H1 (cell line): ENCODE measurements around the gene AGFG1. TPM values are rescaled to one million over a fixed set of nuclear protein-coding genes. Genes with fewer than 3 reads are reported as not detected.

Experiments used
- polyA plus RNA-seq, 7 experiments: library from polyadenylated mRNA; depleted of rRNA in 3 of 7; stranded (reverse) in 5 of 7; unstranded in 2 of 7; fragments of >200 nt in 5 of 7; fragments of 200-250 nt in 2 of 7; gene quantifications; 1 replicate in 5 of 7; 2 replicates in 1 of 7; 4 replicates in 1 of 7; pipeline versions ENCODE4 v1.2.1 to v1.2.3, GENCODE V29; 2011 to 2013; ENCODE audit warnings: missing spikeins in 2 of 7, mixed read lengths in 2 of 7
- total RNA-seq: library from RNA; stranded (reverse); fragmentation: NEBNext Ultra II Directional; extraction: Animal tissue kit (Norgen Biotek cat#: 25700); gene quantifications from 2 replicates; pipeline ENCODE4 v1.2.1, GENCODE V29; 2021
- TF ChIP-seq, protein P1 (sequence below): fragments of 300-600 bp; sonication (generic); IDR thresholded peaks from 2 replicates; pipeline ENCODE4 v1.7.1; 2012; ENCODE audit warnings: low read length, moderate library complexity, mild to moderate bottlenecking, inconsistent platforms; ENCODE audit not compliant: insufficient replicate concordance

AGFG1 gene
- total and polyA plus RNA-seq, 2 of the 8 experiments (the other 6 are each of a cell fraction or from before 2014, with no cell fraction given), result 102 to 147 TPM

DNA sequence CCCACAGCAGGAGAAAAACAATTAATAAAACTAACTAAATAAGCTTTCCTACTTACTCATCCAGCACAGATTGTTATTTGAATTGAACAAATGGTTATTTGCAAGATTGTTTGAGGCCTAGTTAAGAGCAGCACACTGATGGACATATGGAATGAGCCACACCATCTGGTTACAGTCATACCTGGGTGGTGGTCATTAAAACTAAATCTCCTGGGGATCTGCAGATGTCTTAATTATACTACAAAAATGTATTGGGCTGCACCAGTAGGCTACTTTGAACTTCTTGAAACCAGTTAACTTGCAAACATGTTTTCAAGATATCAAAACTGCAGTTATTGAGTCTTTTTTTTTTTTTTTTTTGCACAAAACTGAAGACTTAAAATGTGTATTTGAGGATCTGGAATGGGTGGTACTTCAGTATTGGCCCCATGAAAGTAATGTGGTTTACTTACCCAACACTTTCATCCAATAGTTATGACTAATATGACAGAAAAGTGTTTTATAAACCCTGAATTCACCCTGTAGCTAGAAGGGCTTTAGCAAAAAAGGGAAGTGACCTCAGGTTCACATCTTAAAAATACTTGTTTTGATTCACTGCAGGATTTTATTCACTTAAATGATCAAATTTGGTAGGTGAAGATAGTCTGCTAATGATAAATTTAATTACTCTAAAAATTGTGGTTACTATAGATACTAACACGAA lies 10.8 kb downstream of the AGFG1 start (continued):
- TF ChIP-seq, protein P1, sequence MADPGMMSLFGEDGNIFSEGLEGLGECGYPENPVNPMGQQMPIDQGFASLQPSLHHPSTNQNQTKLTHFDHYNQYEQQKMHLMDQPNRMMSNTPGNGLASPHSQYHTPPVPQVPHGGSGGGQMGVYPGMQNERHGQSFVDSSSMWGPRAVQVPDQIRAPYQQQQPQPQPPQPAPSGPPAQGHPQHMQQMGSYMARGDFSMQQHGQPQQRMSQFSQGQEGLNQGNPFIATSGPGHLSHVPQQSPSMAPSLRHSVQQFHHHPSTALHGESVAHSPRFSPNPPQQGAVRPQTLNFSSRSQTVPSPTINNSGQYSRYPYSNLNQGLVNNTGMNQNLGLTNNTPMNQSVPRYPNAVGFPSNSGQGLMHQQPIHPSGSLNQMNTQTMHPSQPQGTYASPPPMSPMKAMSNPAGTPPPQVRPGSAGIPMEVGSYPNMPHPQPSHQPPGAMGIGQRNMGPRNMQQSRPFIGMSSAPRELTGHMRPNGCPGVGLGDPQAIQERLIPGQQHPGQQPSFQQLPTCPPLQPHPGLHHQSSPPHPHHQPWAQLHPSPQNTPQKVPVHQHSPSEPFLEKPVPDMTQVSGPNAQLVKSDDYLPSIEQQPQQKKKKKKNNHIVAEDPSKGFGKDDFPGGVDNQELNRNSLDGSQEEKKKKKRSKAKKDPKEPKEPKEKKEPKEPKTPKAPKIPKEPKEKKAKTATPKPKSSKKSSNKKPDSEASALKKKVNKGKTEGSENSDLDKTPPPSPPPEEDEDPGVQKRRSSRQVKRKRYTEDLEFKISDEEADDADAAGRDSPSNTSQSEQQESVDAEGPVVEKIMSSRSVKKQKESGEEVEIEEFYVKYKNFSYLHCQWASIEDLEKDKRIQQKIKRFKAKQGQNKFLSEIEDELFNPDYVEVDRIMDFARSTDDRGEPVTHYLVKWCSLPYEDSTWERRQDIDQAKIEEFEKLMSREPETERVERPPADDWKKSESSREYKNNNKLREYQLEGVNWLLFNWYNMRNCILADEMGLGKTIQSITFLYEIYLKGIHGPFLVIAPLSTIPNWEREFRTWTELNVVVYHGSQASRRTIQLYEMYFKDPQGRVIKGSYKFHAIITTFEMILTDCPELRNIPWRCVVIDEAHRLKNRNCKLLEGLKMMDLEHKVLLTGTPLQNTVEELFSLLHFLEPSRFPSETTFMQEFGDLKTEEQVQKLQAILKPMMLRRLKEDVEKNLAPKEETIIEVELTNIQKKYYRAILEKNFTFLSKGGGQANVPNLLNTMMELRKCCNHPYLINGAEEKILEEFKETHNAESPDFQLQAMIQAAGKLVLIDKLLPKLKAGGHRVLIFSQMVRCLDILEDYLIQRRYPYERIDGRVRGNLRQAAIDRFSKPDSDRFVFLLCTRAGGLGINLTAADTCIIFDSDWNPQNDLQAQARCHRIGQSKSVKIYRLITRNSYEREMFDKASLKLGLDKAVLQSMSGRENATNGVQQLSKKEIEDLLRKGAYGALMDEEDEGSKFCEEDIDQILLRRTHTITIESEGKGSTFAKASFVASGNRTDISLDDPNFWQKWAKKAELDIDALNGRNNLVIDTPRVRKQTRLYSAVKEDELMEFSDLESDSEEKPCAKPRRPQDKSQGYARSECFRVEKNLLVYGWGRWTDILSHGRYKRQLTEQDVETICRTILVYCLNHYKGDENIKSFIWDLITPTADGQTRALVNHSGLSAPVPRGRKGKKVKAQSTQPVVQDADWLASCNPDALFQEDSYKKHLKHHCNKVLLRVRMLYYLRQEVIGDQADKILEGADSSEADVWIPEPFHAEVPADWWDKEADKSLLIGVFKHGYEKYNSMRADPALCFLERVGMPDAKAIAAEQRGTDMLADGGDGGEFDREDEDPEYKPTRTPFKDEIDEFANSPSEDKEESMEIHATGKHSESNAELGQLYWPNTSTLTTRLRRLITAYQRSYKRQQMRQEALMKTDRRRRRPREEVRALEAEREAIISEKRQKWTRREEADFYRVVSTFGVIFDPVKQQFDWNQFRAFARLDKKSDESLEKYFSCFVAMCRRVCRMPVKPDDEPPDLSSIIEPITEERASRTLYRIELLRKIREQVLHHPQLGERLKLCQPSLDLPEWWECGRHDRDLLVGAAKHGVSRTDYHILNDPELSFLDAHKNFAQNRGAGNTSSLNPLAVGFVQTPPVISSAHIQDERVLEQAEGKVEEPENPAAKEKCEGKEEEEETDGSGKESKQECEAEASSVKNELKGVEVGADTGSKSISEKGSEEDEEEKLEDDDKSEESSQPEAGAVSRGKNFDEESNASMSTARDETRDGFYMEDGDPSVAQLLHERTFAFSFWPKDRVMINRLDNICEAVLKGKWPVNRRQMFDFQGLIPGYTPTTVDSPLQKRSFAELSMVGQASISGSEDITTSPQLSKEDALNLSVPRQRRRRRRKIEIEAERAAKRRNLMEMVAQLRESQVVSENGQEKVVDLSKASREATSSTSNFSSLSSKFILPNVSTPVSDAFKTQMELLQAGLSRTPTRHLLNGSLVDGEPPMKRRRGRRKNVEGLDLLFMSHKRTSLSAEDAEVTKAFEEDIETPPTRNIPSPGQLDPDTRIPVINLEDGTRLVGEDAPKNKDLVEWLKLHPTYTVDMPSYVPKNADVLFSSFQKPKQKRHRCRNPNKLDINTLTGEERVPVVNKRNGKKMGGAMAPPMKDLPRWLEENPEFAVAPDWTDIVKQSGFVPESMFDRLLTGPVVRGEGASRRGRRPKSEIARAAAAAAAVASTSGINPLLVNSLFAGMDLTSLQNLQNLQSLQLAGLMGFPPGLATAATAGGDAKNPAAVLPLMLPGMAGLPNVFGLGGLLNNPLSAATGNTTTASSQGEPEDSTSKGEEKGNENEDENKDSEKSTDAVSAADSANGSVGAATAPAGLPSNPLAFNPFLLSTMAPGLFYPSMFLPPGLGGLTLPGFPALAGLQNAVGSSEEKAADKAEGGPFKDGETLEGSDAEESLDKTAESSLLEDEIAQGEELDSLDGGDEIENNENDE, result no peak
- TF ChIP-seq, all 59 proteins: peak for 0
